ENCODE results near the gene FXYD2. TPM values are rescaled to one million over a fixed set of nuclear protein-coding genes. Genes with fewer than 3 reads are reported as not detected.

FXYD2 gene
- total RNA-seq, 4 donors from 2014 or later = not detected

GRCh38 chr11:117780456-117780855 is 44.1 kb downstream of the FXYD2 start:
- no peaks in the 10 kb centered on the region for H3K36me3 ChIP-seq
- H3K9me3 ChIP-seq = no peaks in the 10 kb centered on the region
- 91% methylated on average over 26 of the region's 26 CpGs for WGBS
- no peak for DNase-seq (ENCODE audit: low spot score in 2 of 2)
- H3K27ac ChIP-seq = no peak overlapping the region
- H3K4me1 ChIP-seq = no peaks in the 10 kb centered on the region
- no peak for TF ChIP-seq POLR2A (IDR thresholded peaks at IDR 0.05)
- TF ChIP-seq POLR2AphosphoS5 (IDR thresholded peaks at IDR 0.05) = no peak
- no peak for TF ChIP-seq CTCF (IDR thresholded peaks at IDR 0.05)
- TF ChIP-seq EP300 (IDR thresholded peaks at IDR 0.05) = no peak
- H3K4me3 ChIP-seq = no peak overlapping the region
- H3K27me3 ChIP-seq = peaks cover 59% of the 10 kb centered on the region

DNA sequence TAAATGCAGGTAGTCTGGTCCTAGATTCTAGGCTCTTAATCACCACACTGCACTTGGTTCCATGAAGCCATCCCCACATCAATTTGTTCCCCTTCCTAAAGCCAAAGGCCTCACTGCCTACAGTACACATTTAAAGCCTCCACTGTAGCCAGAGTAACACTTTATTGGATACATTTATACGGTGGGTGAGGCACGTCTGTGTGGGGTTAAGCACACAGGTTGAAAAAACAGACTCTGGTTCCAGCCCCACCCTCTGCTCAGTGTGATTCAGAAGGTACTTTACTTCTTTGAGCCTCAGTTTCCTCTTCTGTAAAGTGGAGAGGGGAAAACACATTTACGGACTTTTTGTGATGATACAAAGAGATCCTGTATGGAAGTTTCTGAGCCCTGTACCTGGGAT is 50.0 kb downstream of the FXYD2 start:
- H3K27me3 ChIP-seq = peaks cover 27% of the 10 kb centered on the region

GRCh38 chr11:117772360-117772759 is 52.2 kb downstream of the FXYD2 start:
- H3K4me1 ChIP-seq = no peaks in the 10 kb centered on the region
- no peak for DNase-seq (ENCODE audit: low spot score in 2 of 2)
- no peaks in the 10 kb centered on the region for H3K36me3 ChIP-seq
- no peaks in the 10 kb centered on the region for H3K9me3 ChIP-seq
- TF ChIP-seq EP300 (IDR thresholded peaks at IDR 0.05) = no peak
- 79% methylated on average over 5 of the region's 6 CpGs for WGBS
- H3K27me3 ChIP-seq = peaks cover 24% of the 10 kb centered on the region
- no peak overlapping the region for H3K4me3 ChIP-seq
- H3K27ac ChIP-seq = no peak overlapping the region

More for the DNA sequence above, 50.0 kb downstream of the FXYD2 start:
- Histone ChIP-seq H3K4me1 (no peaks in the 10 kb centered on the region), H3K36me3 (no peaks in the 10 kb centered on the region), H3K9me3 (no peaks in the 10 kb centered on the region), H3K27ac (no peak overlapping the region), H3K4me3 (no peak overlapping the region)
- no peak for TF ChIP-seq CTCF (IDR thresholded peaks at IDR 0.05)
- no peak for TF ChIP-seq POLR2A (IDR thresholded peaks at IDR 0.05)
- no peak for TF ChIP-seq POLR2AphosphoS5 (IDR thresholded peaks at IDR 0.05)
- TF ChIP-seq EP300 (IDR thresholded peaks at IDR 0.05) = no peak
- WGBS = 82% methylated on average over 3 of the region's 3 CpGs
- DNase-seq (ENCODE audit: low spot score in 2 of 2) = no peak

GRCh38 chr11:117771841-117772240 is 52.7 kb downstream of the FXYD2 start:
- Histone ChIP-seq H3K27me3 (peaks cover 23% of the 10 kb centered on the region), H3K9me3 (no peaks in the 10 kb centered on the region), H3K36me3 (no peaks in the 10 kb centered on the region), H3K4me3 (no peak overlapping the region), H3K4me1 (no peaks in the 10 kb centered on the region), H3K27ac (no peak overlapping the region)
- TF ChIP-seq CTCF (IDR thresholded peaks at IDR 0.05) = no peak
- no peak for TF ChIP-seq POLR2A (IDR thresholded peaks at IDR 0.05)
- TF ChIP-seq POLR2AphosphoS5 (IDR thresholded peaks at IDR 0.05) = no peak
- TF ChIP-seq EP300 (IDR thresholded peaks at IDR 0.05) = no peak
- 93% methylated on average over 7 of the region's 7 CpGs for WGBS
- DNase-seq (ENCODE audit: low spot score in 2 of 2) = no peak

DNA sequence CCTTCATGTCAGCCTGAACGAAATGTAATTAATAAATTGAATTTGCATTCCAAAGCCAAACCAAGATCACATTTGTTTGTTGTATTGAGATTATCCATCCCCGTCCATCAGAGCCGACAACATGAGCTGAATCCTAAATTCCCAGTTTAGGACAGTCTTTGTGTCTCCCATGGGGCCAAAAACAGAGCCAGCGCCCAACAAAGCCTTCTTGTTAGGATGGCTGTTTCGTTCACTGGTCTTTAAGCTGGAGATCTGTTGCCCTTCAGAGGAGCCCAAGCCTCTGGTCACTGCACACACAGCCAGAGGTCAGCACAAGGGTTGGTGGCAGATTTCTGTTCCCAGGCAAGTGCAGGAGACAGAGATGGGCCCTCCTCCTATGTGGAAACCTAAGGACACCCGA is 53.3 kb downstream of the FXYD2 start:
- WGBS = 81% methylated on average over 6 of the region's 6 CpGs
- TF ChIP-seq POLR2AphosphoS5 (IDR thresholded peaks at IDR 0.05) (no peak), POLR2A (IDR thresholded peaks at IDR 0.05) (no peak), EP300 (IDR thresholded peaks at IDR 0.05) (no peak), CTCF (IDR thresholded peaks at IDR 0.05) (no peak)
- H3K9me3 ChIP-seq = no peaks in the 10 kb centered on the region

GRCh38 chr11:117770061-117770460 is 54.5 kb downstream of the FXYD2 start:
- H3K36me3 ChIP-seq = no peaks in the 10 kb centered on the region
- peaks cover 10% of the 10 kb centered on the region for H3K27me3 ChIP-seq
- TF ChIP-seq POLR2AphosphoS5 (IDR thresholded peaks at IDR 0.05) (no peak), CTCF (IDR thresholded peaks at IDR 0.05) (no peak), POLR2A (IDR thresholded peaks at IDR 0.05) (no peak), EP300 (IDR thresholded peaks at IDR 0.05) (no peak)
- H3K4me3 ChIP-seq = no peak overlapping the region
- no peaks in the 10 kb centered on the region for H3K4me1 ChIP-seq
- no peaks in the 10 kb centered on the region for H3K9me3 ChIP-seq
- 91% methylated on average over 4 of the region's 4 CpGs for WGBS
- DNase-seq (ENCODE audit: low spot score in 2 of 2) = no peak
- no peak overlapping the region for H3K27ac ChIP-seq

More for the DNA sequence above, 53.3 kb downstream of the FXYD2 start:
- H3K4me1 ChIP-seq = no peaks in the 10 kb centered on the region
- DNase-seq (ENCODE audit: low spot score in 2 of 2) = no peak
- H3K27me3 ChIP-seq = peaks cover 17% of the 10 kb centered on the region
- no peak overlapping the region for H3K4me3 ChIP-seq
- no peaks in the 10 kb centered on the region for H3K36me3 ChIP-seq
- no peak overlapping the region for H3K27ac ChIP-seq

Measured in suprapubic skin (tissue), 4 donors.